ENCODE data around the gene MEF2C. TPM values are rescaled to one million over a fixed set of nuclear protein-coding genes. Genes with fewer than 3 reads are reported as not detected.

Gene MEF2C
- total RNA-seq: under 0.01 and 2.1 TPM in 2 replicates

DNA sequence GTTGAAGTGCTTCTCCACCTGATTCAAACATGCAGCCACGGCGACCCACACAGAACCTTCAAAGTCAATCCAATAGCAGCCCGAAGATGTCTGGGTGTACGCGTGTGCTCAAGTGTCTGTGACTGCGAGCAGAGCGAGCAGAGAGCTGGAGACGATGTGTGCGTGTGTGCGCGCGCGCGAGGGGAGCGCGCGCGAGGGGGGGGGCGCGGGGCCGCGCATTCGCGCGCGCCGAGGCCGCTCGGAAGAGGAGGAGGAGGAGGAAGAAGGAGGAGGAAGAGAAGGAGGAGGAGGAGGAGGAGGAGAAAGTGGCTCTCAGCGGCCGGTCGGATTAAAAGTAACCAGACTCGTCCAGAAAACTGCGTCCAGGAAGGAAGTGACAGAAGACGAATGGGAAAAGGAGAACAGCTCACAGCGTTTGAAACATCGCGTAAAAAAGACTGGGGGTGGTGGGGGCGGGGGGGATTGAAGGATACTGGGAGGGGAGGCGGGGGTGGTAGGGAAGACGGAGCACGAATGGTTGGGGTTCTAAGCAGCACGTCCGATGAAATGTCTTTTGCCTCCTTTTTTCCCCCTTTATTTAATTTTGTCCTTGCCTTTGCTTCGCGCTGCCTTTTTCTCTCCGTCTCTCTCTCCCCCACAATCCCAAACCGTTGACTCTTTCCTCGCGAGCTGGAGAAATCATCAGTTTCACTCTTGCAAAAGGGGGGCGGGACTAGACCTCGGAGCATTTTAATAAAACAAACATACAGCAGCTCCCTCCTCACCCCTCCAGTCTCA is at the start of gene MEF2C:
Gene MEF2C (minus strand): TSS at position 126 of the 777 bp plus-strand sequence. CDS start 59,396 bp downstream, outside the sequence.

